PC-9 (cell line): Measurements from ENCODE around the gene SNAPIN. TPM values are rescaled to one million over a fixed set of nuclear protein-coding genes. Genes with fewer than 3 reads are reported as not detected.
A peak's percentile ranks its signal among the peaks of the same experiment; 100 is the strongest.

ENCODE experiments used
- BruUV-seq: library from RNA; stranded (reverse); fragments of 400-500 nt; replicated peaks from 2 replicates; lab custom pipeline; 2021; lab: Mats Ljungman, UMichigan
- CTCF ChIA-PET: fragments of 300-600 bp; sonication (Branson Sonifier 250); formaldehyde crosslinking; loops from one replicate; lab custom pipeline; 2022; ENCODE audit warnings: antibody characterized with exemption; lab: Charles Lee
- POLR2A ChIA-PET: fragments of 300-600 bp; sonication (Branson Sonifier 250); formaldehyde crosslinking; loops from one replicate; lab custom pipeline; 2022; ENCODE audit warnings: antibody characterized with exemption; ENCODE audit not compliant: unreplicated experiment; lab: Charles Lee
- DNase-seq, 2 experiments: peaks; one replicate each; pipeline versions ENCODE4 v3.0.0 to v3.0.0-alpha.2; 2015 to 2022; ENCODE audit warnings: mixed read lengths in 1 of 2
- H2AFZ ChIP-seq: fragments of 200-600 bp; sonication (generic); 2 replicates; pipeline ENCODE4 v1.8.1; 2017; ENCODE audit warnings: antibody characterized with exemption
- H3F3A ChIP-seq: fragments of 200-600 bp; sonication (generic); 2 replicates; pipeline ENCODE4 v1.8.1; 2017; ENCODE audit warnings: antibody characterized with exemption, mild to moderate bottlenecking, low read depth; ENCODE audit not compliant: insufficient read depth
- H3K27ac ChIP-seq: fragments of 200-600 bp; sonication (generic); 2 replicates; pipeline ENCODE4 v1.6.1; 2016; ENCODE audit warnings: mixed run types
- H3K27me3 ChIP-seq: fragments of 200-600 bp; sonication (generic); 2 replicates; pipeline ENCODE4 v1.6.1; 2016; ENCODE audit warnings: low read depth, mixed run types; ENCODE audit not compliant: insufficient read depth
- H3K36me3 ChIP-seq: fragments of 200-600 bp; sonication (generic); 2 replicates; pipeline ENCODE4 v1.6.1; 2016; ENCODE audit warnings: low read depth, mixed run types
- H3K4me1 ChIP-seq: fragments of 200-600 bp; sonication (generic); replicated peaks from 2 replicates; pipeline ENCODE4 v1.6.1; 2016; ENCODE audit warnings: mixed run types; ENCODE audit not compliant: insufficient read depth
- H3K4me2 ChIP-seq: fragments of 200-600 bp; sonication (generic); 2 replicates; pipeline ENCODE4 v1.6.1; 2017; ENCODE audit warnings: mixed run types
- H3K4me3 ChIP-seq: fragments of 200-600 bp; sonication (generic); 2 replicates; pipeline ENCODE4 v1.6.1; 2016; ENCODE audit warnings: mixed run types
- H3K79me2 ChIP-seq: fragments of 200-600 bp; sonication (generic); 2 replicates; pipeline ENCODE4 v1.6.1; 2017; ENCODE audit warnings: low read depth, mixed run types
- H3K9me2 ChIP-seq: fragments of 200-600 bp; sonication (generic); 2 replicates; pipeline ENCODE4 v1.8.1; 2017; ENCODE audit warnings: mild to moderate bottlenecking; ENCODE audit not compliant: insufficient read depth
- H3K9me3 ChIP-seq: fragments of 200-600 bp; sonication (generic); 2 replicates; pipeline ENCODE4 v1.8.1; 2016; ENCODE audit warnings: low read depth; ENCODE audit not compliant: insufficient read depth
- H4K20me1 ChIP-seq: fragments of 200-600 bp; sonication (generic); 2 replicates; pipeline ENCODE4 v1.8.1; 2017; ENCODE audit not compliant: insufficient read depth
- EZH2 ChIP-seq: fragments of 200-600 bp; sonication (generic); IDR thresholded peaks from 2 replicates; pipeline ENCODE4 v1.8.0; 2017; ENCODE audit warnings: antibody characterized with exemption, low read depth
- intact Hi-C: fragments of 100-400 bp; cut with micrococcal nuclease; formaldehyde crosslinking; loops from one replicate; pipeline ENCODE4 v1.10.0; 2022; ENCODE audit not compliant: unreplicated experiment
- total RNA-seq: library from RNA; stranded (reverse); gene quantifications from 2 replicates; pipeline ENCODE4 v1.2.3, GENCODE V29; 2021
- TF ChIP-seq, protein P1 (sequence below): fragments of 200-600 bp; sonication (generic); conservative IDR thresholded peaks from 2 replicates; pipeline ENCODE4 v1.6.1; 2017; ENCODE audit warnings: mixed run types, antibody characterized with exemption, mild to moderate bottlenecking, moderate library complexity

SNAPIN gene
- total RNA-seq, 1 experiment from 2014 or later, result 29.5 TPM

DNA sequence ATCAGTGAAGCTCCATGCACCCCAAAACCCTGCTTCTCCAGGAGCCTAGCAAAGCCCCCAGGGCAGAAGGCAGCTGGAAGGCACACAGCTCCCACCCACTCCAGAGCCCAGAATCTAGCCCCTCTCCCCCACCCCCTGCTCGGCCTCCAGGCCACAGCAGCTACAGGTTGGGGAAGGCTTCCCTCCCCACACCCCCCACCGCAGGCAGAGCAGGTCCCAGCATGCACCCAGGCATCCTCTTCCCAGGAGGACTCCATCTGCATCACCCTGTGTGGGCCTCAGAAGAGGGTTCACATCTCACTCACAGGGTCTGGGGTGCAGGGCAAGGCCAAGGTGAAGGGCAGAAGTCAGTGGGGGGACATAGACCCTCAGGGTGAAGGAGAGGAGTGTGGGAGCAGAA lies 43.1 kb upstream of the SNAPIN start:
- peak overlapping the region; percentile 88 for H3K4me2 ChIP-seq
- peaks cover 42% of the 10 kb centered on the region for H3F3A ChIP-seq
- peak overlapping the region; percentile 66 for H3K4me3 ChIP-seq
- no peaks in the 10 kb centered on the region for H3K9me2 ChIP-seq
- no peak overlapping the region for H2AFZ ChIP-seq
- H3K9me3 ChIP-seq, result no peaks in the 10 kb centered on the region
- H3K27ac ChIP-seq, result peak overlapping the region; percentile 56
- peaks cover 49% of the 10 kb centered on the region for H3K4me1 ChIP-seq
- POLR2A ChIA-PET, result interaction anchor here (0.5 to 2.8 kb wide), 4 partner anchors 11 to 58 kb away, joined by 4 to 31 read pairs (median 8); partner anchors contain the start of genes CHTOP and S100A13
- no TSS peak for BruUV-seq
- no peaks in the 10 kb centered on the region for H4K20me1 ChIP-seq
- CTCF ChIA-PET, result interaction anchor here (0.5 to 1.9 kb wide), 7 partner anchors 9 to 458 kb away, joined by 3 to 15 read pairs (median 6); partner anchors contain the start of genes CHTOP and S100A13
- DNase-seq, result no peak
- TF ChIP-seq, protein P1, sequence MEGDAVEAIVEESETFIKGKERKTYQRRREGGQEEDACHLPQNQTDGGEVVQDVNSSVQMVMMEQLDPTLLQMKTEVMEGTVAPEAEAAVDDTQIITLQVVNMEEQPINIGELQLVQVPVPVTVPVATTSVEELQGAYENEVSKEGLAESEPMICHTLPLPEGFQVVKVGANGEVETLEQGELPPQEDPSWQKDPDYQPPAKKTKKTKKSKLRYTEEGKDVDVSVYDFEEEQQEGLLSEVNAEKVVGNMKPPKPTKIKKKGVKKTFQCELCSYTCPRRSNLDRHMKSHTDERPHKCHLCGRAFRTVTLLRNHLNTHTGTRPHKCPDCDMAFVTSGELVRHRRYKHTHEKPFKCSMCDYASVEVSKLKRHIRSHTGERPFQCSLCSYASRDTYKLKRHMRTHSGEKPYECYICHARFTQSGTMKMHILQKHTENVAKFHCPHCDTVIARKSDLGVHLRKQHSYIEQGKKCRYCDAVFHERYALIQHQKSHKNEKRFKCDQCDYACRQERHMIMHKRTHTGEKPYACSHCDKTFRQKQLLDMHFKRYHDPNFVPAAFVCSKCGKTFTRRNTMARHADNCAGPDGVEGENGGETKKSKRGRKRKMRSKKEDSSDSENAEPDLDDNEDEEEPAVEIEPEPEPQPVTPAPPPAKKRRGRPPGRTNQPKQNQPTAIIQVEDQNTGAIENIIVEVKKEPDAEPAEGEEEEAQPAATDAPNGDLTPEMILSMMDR, result no peak
- TF ChIP-seq EZH2, result no peak
- peaks cover 45% of the 10 kb centered on the region for H3K79me2 ChIP-seq
- intact Hi-C loops, result no loop called here
- H3K36me3 ChIP-seq, result 0 out of 2 replicates have a peak, but pooled peaks cover 3% of the 10 kb centered on the region
- H3K27me3 ChIP-seq, result no peaks in the 10 kb centered on the region

DNA sequence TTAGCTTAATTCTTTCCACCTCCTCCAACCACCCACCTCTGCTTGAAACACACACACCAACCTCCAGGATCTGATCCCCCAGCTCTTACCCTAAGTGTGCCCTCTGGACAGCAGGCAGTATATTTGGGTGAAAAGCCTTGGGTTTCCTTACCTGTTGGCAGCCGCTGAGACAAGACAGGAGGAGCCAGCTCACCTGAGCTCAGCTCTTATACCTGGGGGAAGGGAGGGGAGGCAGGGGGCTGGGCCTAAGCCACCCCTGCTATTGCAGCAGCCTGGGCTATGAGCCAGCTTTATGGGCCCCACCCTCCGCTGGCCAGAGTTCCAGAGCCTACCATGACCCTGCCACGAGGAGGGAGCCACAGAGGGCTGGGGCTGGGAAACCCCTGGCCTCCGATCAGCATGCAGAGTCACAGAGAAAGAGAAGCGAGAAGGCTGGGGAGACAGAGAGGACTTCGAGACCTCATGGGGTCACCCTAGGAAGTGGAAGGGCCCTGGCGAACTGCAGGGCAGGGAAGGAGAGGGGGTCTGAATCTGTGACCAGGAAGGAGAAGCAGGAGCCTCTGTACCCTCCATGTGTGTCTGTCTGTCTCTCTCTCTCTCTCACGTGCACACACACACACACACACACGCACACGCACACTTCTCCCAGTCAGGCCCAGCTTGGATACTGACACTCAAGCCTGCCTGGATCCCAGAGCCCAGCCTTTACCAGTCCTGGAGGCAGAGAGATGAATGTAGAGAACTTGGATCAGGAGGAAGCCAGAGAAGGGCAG lies 42.2 kb upstream of the SNAPIN start, which contains the start of gene S100A14:
Gene S100A14 (minus strand): TSS at position 182 of the 773 bp plus-strand sequence. CDS start 467 bp downstream, outside the sequence.
- POLR2A ChIA-PET, result interaction anchor here (0.5 to 2.8 kb wide), 9 partner anchors 10 to 324 kb away, joined by 3 to 31 read pairs (median 5); partner anchors contain the start of genes CHTOP and S100A13
- Histone ChIP-seq H3K4me3 (peak within 1 kb of the TSS; percentile 66), H3K9me2 (no peaks in the 10 kb centered on the region), H3K9me3 (no peaks in the 10 kb centered on the region), H3K4me1 (peaks cover 44% of the 10 kb centered on the region), H3K4me2 (peak within 1 kb of the TSS; percentile 88), H3F3A (peaks cover 36% of the 10 kb centered on the region), H3K36me3 (0 out of 2 replicates have a peak, but pooled peaks cover 5% of the 10 kb centered on the region), H4K20me1 (no peaks in the 10 kb centered on the region), H3K27ac (peak within 1 kb of the TSS; percentile 56), H2AFZ (no peak within 1 kb of the TSS), H3K27me3 (no peaks in the 10 kb centered on the region), H3K79me2 (peaks cover 38% of the 10 kb centered on the region)
- peak; percentile 73 to 89 for DNase-seq
- CTCF ChIA-PET, result interaction anchor here (0.5 to 1.3 kb wide), 5 partner anchors 11 to 457 kb away, joined by 3 to 15 read pairs (median 7); partner anchors contain the start of genes CHTOP and S100A13
- intact Hi-C loops, result loop anchor here (1.0 kb wide), 1 partner anchor 18 kb away; the partner anchor contains the start of gene CHTOP
- BruUV-seq, result no TSS peak
- no peak for TF ChIP-seq EZH2
- TF ChIP-seq, protein P1, result no peak

DNA sequence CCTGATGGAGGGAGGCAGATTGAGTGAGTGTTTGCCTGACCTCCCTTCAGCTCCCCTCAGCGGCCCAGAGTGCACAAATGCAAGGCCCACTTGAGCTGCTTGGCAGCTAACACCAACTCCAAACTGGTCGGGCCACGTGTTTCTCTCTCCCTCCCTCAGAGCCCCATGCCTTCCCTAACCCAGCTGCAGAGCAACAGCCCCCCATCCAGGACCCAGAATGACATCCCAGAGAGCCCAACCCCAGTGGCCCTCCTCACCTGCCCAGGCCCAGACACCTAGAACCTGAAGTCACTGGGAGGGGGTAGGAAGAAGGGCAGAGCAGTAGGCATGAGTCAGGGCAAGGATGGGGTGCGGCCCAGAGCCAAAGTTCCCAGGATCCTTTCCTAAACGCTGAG lies 41.6 kb upstream of the SNAPIN start:
- DNase-seq, result no peak
- Histone ChIP-seq H3K4me1 (peaks cover 44% of the 10 kb centered on the region), H3K4me2 (peak overlapping the region; percentile 88), H3K4me3 (no peak overlapping the region), H3K9me3 (no peaks in the 10 kb centered on the region), H3K36me3 (peaks cover 5% of the 10 kb centered on the region; the same call in 1 of the 2 replicates), H3K27me3 (no peaks in the 10 kb centered on the region), H4K20me1 (no peaks in the 10 kb centered on the region), H3K9me2 (no peaks in the 10 kb centered on the region), H3K79me2 (peaks cover 32% of the 10 kb centered on the region), H2AFZ (no peak overlapping the region), H3F3A (peaks cover 34% of the 10 kb centered on the region), H3K27ac (peak overlapping the region; percentile 56)
- CTCF ChIA-PET, result interaction anchor here (0.6 to 1.3 kb wide), 2 partner anchors 10 to 119 kb away, joined by 9 to 15 read pairs; partner anchors contain the start of gene S100A13
- TF ChIP-seq EZH2, result no peak
- TF ChIP-seq, protein P1, result no peak
- TSS peak; percentile 42 for BruUV-seq
- intact Hi-C loops, result loop anchor here (1.0 kb wide), 1 partner anchor 17 kb away; the partner anchor contains the start of gene CHTOP
- POLR2A ChIA-PET, result interaction anchor here (0.6 to 2.8 kb wide), 5 partner anchors 10 to 51 kb away, joined by 4 to 31 read pairs (median 6); partner anchors contain the start of genes CHTOP and S100A13
